Dedifferentiated amniotic fluid mesenchymal stem cell (primary cell): ENCODE measurements around the gene GALNTL6.

ENCODE experiments used
- DNase-seq: peaks from one replicate; pipeline ENCODE4 v3.0.0-alpha.2; 2016; ENCODE audit errors: extremely low spot score

GALNTL6 gene

GRCh38 chr4:172806841-172807240 lies 993.6 kb downstream of the GALNTL6 start:
- no peak for DNase-seq

DNA sequence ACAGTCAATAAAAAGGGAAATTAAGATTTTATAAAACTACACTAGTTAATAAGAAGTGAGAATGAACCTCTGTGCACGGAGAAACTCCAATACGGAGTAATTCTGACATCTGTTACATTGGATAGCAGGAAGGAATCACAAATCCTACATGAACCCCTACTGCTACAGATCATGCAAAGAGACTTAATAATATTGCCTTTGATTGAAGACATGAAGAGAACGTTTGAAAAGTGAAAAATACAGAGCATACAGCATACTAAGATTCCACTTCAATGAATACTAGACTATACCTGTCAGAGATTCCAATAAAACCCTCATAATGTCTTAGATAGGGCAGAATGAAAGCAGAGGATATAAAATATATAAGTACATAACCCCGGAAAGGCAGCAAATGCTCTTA lies 995.0 kb downstream of the GALNTL6 start:
- DNase-seq, result no peak

DNA sequence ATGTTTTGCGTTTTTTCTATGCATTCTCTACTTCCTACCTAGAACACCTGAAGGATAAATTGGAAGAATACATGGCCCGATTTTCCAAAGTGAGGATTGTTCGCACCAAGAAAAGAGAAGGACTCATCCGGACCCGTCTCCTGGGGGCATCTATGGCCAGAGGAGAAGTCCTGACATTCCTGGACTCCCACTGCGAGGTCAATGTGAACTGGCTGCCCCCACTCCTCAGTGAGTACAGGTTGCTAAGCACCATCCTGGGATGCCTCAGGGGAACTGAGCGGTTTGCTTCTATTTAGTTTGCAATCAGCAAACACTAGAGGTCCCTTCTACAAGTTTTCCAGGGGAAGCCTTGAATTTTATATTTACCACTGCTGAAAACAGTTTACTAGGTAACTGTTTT lies 996.1 kb downstream of the GALNTL6 start:
- DNase-seq, result no peak

DNA sequence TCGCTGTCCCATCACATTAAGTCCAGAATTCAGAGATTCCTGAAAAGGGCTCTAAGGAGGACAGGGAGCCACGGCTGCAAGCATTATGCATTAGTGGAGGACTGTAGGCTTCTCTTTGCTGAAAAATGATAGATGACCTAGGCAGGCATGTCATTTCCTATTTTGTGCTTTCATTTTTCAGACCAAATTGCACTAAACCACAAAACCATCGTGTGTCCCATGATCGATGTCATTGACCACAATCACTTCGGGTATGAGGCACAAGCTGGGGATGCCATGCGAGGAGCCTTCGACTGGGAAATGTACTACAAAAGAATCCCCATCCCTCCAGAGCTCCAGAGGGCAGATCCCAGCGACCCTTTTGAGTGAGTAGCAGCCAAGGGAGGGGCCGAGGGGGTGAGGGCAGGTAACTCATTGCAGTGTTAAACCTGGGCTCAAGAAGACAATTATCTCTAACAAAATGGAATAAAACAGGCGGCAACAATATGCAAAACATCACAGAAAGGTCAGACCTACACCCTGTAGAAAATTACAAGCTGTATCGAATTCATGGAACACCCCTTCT lies 1000.2 kb downstream of the GALNTL6 start:
- no peak for DNase-seq

DNA sequence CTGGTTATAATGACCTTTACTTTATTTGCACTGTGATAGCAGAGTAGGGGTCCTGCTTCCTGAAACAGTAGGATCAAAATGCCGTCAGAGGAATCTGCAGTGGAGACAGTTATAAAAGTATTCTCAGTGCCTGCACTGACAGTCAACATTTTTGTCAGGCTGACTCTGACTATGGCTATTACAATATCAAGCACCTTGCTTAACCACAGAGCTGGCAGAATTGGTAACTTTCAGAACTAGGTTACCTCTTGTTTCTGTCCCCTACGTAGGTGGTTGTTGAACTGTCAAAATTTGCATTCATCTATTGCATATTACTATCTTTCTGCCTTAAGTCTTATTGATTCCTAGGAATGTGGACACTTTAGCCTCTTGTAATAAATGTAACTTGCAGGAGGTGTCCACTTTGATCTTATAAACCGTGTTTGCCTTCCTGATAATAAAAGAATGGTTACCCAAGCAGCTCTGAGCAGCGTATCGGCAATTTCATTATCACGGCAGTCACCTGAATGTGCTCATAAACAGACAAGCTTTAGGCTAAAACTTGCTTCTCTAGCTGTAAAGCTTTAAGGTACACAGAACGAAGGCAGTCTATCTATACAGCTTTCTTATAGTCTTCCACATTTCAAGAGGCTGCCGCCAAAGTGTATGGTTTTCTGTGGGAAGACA lies 1002.4 kb downstream of the GALNTL6 start:
- no peak for DNase-seq

DNA sequence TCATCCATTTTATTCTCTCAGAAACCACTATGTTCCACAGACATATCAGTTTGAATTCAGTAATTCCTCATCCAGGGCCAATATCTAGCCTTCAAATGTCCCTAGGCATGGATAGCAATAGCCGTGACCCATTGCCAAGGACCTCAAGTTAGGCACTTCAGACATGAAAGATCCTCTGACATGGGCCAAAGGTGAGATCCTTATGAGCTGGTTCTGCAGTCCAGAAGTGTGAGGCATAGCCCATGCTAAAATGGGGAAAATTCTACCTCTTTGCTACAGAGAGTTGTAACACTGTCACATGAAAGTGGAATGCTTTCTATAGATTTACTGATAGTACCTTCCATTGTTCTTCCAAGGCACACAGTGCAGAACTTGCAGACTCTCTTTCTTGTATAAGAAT lies 1005.7 kb downstream of the GALNTL6 start:
- DNase-seq, result no peak

DNA sequence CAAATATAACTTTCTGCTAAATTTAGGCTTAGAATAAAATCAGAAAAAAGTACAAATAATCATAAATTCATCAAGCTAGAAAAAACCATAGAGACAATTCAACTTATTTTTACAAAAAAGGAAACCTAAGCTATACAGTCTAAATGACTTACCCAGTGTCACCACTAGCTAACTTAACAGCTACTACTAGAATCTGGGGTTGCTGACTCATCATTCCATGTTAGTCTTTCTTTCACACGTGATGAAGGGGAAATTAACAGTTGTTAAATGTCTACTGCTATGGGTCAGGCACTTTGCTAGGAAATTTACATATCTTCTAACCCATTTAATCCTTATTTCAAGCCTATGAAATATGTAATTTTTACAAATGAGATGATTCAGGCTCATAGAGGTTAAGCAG lies 1006.1 kb downstream of the GALNTL6 start:
- no peak for DNase-seq

GRCh38 chr4:172822331-172822730 lies 1009.1 kb downstream of the GALNTL6 start:
- DNase-seq, result no peak

DNA sequence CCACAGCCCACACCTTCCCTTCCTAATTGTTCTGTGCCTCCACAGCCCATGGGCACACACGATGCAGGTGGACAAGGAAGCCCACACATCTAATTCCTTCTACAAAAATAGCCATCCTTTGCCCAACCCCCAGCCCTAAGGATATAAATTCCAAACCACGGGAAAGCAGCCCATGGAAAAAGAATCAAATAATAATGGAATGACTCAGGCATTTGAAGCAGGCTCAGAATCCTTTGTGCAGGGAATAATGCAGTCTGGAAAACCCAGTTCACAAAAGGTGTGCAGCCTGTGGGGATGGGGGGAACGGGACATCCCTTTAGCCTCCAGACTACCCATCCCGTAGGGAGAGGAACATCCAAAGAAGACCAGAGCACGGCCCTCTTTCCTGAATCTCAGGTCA lies 1013.1 kb downstream of the GALNTL6 start:
- DNase-seq, result no peak

DNA sequence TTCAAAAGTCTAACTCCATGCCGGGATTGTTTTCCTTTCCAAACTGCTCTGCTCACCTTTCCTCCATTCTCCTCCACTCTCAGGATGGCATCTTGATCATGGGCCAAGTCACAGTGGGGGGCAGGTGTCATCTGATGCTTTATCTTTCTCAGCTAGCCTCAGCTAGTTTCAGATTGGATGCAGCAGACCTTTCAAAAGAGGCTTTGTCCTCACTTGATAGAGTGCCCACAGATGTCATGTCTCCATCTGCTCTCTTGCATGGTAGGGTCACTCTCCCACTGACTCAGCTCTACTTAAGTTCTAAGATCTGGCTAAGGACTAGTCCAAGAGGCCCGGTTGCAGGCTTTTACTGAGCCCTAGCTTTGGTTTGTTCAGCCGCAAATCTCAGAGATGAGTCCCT lies 1013.7 kb downstream of the GALNTL6 start:
- DNase-seq, result no peak

GRCh38 chr4:172830295-172830764 lies 1017.1 kb downstream of the GALNTL6 start:
- DNase-seq, result peak; percentile 40

- DNase-seq, result no peak
These were observed 1023.5 kb downstream of the GALNTL6 start for GRCh38 chr4:172836661-172837060.

DNA sequence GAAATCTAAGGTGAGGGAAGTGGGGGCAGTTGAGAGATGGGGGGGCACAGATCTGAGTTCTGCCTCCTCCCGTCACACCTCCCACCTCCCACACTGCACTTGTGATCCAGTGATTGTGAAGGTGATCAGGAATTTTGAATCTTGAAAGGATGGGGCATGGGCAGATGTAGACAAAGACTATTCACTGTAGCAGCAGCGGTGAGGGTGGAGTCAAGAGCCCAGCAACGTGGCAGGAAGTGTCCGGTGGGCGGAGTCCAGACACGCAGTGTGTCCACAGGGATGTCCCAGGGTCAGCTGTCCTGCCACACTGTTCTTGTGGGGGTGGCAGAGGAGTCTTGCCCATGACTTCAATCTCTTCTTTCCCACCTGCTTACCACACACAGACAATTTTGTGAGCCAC lies 1024.9 kb downstream of the GALNTL6 start:
- no peak for DNase-seq

GRCh38 chr4:172838943-172839342 lies 1025.7 kb downstream of the GALNTL6 start:
- DNase-seq, result no peak

DNA sequence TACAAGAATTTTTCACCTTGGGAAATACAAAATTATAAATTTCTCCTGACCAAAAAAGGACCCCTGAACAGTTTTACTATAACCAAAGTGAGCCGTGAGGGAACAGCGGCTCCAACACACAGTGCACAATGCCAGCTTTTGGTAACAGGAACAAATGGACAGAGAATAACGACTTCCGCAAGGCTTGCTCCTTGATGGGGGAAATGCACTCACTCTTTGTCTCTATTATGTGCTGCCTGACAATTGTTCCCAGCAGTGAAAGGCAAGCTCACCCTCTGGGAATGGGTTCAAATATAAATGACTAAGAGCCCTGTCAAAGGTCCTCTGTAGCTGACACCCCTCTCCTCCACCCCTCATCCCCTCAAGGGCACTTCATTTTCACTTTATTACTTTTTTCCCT lies 1029.6 kb downstream of the GALNTL6 start:
- no peak for DNase-seq

- no peak for DNase-seq
These were observed 1030.0 kb downstream of the GALNTL6 start for GRCh38 chr4:172843192-172843591.

DNA sequence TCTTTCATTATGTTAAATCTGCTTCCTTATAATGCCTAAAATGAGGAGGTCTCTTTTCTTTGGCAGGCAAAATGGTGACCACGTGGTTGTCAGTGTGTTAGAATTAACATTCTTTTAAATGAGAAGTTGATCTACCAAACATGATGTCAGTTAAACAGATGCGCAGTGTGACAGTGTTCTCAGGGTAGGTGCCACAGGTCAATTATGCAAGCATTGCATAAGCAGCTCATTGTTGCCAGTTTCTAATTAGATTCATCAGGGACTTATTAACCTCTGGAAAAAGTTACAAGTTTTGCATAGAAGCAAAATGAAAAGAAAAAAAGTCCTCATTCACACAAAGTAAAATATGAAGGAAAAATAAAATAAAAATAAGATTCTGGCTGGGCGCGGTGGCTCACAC lies 1031.4 kb downstream of the GALNTL6 start:
- DNase-seq, result no peak

DNA sequence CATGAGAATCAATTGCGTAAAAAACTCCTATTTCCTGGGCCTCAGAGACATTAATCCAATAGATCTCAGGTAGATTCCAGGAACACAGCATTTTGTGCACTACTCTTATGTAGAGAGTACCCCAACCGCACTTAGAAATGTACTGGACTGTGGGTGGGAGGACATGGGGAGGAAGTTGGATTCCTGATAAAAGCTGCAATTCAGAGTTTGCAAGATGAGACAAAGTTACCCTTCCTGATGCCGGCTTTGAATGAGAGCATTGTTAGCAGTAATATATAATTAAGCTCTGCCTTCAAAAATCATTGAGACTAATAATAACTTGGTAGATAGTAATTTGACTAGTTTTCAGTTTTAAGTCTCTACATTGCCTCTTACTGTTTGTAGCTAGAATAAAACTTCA lies 1032.1 kb downstream of the GALNTL6 start:
- no peak for DNase-seq

GRCh38 chr4:172850838-172851237 lies 1037.6 kb downstream of the GALNTL6 start:
- peak; percentile 63 for DNase-seq

GRCh38 chr4:172851534-172851933 lies 1038.3 kb downstream of the GALNTL6 start:
- DNase-seq, result no peak

DNA sequence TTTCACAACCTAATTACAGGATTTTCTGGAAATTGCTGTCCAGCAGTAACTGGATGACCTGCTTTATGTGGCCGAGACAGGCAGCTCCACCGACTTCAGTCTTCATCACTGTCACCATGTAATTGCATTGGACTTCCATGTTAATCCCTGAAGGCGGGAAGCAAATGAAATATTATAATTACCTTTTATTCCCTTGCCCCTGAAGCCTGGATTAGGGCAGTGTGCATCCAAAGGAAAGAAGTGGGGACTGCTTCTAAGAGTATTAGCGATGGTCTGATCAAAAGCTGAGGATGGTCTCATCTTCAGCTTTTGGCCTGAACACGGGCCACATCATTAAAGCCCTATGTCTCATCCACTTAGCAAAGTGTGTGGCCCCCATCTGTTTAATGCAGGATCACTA lies 1043.8 kb downstream of the GALNTL6 start:
- DNase-seq, result no peak

GRCh38 chr4:172858731-172859230 lies 1045.6 kb downstream of the GALNTL6 start:
- DNase-seq, result no peak

DNA sequence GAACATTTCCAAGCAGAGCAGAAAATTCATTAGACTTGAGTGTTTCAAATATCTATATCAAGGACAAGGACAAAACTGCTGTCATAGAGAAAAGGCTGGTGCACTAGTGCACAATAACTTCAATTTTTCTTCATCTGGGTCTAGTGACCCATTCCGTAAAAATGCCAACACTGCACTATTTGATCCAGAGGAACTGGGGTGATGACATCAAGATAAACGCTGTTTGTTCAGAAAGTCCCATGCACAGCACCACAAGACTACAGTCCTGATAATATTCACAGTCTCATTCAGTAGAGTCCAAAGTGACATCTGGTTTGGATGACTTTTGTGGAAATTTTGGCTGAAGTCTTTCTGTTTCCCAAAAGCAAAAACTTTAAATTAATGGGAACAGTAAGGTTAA lies 1051.9 kb downstream of the GALNTL6 start:
- DNase-seq, result no peak
